ENCODE measurements around the gene ITFG2.
A peak's percentile ranks its signal among the peaks of the same experiment; 100 is the strongest.

GRCh38 chr12:2794736-2795289, 17.7 kb upstream of the ITFG2 start, which contains the start of gene FKBP4:
- TF ChIP-seq CTCF (IDR thresholded peaks at IDR 0.05) (no peak), USF2 (CRISPR knock-in tag; IDR thresholded peaks at IDR 0.05) (peak; percentile 56), MAX (CRISPR knock-in tag; IDR thresholded peaks at IDR 0.05) (peak; percentile 70; the same call in 1 of the 2 replicates), ZNF317 (CRISPR knock-in tag; IDR thresholded peaks at IDR 0.05; ENCODE audit: borderline replicate concordance, low read depth) (no peak), ZNF512 (CRISPR knock-in tag; IDR thresholded peaks at IDR 0.05; ENCODE audit: borderline replicate concordance) (no peak), E2F4 (CRISPR knock-in tag; IDR thresholded peaks at IDR 0.05; ENCODE audit: borderline replicate concordance, low read depth) (no peak), GRHL2 (CRISPR knock-in tag; IDR thresholded peaks at IDR 0.05; ENCODE audit: insufficient replicate concordance, severe bottlenecking) (no peak), ELF4 (CRISPR knock-in tag; IDR thresholded peaks at IDR 0.05; ENCODE audit: low read depth) (peak; percentile 88; the same call in 1 of the 2 replicates), ATF6 (CRISPR knock-in tag; IDR thresholded peaks at IDR 0.05) (no peak)

All from WTC11 (cell line).